ENCODE data around the gene FGF6.

The FGF6 gene

DNA sequence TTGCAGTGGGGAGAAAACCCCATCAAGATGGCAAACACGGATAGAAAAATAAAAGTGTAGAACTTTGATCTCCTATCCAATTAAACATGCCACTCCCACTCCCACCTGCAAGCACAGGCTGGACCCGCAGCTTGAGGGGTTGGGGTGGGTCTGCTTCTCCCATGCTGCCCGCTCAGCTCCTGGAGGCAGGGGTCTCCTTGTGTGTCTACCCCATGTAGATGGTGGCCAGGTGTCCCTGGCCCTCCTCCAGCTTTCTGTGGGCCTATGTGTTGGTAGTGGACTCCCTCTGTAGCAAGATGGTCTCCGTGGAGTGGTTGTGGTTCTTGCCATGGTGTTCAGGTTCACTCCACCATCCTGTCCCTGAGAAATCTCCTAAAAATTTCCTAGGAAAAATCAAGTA lies 42.6 kb downstream of the FGF6 start:
- DNase-seq (ENCODE audit: low spot score), result no peak
- in situ Hi-C loops (cut with MboI; ENCODE audit: low pct_unique_long_range_greater_than_20kb, low sequenced_read_pairs, unreplicated experiment), result no loop called here
- TF ChIP-seq, protein P1, sequence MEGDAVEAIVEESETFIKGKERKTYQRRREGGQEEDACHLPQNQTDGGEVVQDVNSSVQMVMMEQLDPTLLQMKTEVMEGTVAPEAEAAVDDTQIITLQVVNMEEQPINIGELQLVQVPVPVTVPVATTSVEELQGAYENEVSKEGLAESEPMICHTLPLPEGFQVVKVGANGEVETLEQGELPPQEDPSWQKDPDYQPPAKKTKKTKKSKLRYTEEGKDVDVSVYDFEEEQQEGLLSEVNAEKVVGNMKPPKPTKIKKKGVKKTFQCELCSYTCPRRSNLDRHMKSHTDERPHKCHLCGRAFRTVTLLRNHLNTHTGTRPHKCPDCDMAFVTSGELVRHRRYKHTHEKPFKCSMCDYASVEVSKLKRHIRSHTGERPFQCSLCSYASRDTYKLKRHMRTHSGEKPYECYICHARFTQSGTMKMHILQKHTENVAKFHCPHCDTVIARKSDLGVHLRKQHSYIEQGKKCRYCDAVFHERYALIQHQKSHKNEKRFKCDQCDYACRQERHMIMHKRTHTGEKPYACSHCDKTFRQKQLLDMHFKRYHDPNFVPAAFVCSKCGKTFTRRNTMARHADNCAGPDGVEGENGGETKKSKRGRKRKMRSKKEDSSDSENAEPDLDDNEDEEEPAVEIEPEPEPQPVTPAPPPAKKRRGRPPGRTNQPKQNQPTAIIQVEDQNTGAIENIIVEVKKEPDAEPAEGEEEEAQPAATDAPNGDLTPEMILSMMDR (IDR thresholded peaks at IDR 0.05; ENCODE audit: extremely low read depth, insufficient read depth, missing control alignments), result no peak

DNA sequence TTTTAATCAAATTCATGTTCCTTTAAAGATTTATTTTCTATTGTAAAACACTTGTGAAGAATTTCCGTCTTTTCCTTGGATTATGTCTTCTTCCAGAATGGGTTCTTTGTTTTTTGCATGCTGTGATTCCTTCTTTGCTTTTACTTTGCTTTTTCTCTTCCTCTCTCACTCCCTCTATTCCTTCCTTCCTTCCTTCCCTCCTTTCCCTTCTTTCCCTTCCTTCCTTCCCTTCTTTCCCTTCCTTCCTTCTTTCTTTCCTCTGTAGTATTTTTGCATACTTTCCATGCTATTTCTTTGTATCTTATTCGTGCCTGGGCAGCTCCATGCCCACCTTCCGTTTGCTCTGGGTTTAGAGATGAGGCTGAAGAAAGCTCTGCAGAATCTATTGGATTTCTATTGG lies 44.5 kb downstream of the FGF6 start:
- in situ Hi-C loops (cut with MboI; ENCODE audit: low pct_unique_long_range_greater_than_20kb, low sequenced_read_pairs, unreplicated experiment), result no loop called here
- TF ChIP-seq, protein P1 (IDR thresholded peaks at IDR 0.05; ENCODE audit: extremely low read depth, insufficient read depth, missing control alignments), result no peak
- no peak for DNase-seq (ENCODE audit: low spot score)

DNA sequence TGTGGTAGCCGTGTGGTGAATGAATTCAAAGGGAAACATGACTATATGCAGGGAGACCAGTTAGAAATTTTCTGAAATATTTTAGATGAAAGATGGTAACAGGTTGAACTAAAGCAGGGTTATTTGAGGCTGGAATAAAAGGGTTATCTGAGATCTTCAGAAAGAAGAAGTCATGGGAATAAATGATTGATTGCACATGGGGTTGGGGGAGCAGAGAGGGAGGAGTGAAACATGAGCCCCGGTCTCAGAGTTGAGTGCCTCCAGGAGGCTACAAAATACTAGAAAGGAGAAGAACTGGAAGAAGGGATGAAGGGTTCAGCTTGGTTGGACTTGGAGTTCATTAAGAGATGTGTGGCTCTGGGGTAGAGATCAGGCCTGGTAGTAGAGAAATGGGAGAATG lies 49.8 kb downstream of the FGF6 start:
- DNase-seq (ENCODE audit: low spot score), result no peak
- TF ChIP-seq, protein P1 (IDR thresholded peaks at IDR 0.05; ENCODE audit: extremely low read depth, insufficient read depth, missing control alignments), result no peak
- in situ Hi-C loops (cut with MboI; ENCODE audit: low pct_unique_long_range_greater_than_20kb, low sequenced_read_pairs, unreplicated experiment), result no loop called here

DNA sequence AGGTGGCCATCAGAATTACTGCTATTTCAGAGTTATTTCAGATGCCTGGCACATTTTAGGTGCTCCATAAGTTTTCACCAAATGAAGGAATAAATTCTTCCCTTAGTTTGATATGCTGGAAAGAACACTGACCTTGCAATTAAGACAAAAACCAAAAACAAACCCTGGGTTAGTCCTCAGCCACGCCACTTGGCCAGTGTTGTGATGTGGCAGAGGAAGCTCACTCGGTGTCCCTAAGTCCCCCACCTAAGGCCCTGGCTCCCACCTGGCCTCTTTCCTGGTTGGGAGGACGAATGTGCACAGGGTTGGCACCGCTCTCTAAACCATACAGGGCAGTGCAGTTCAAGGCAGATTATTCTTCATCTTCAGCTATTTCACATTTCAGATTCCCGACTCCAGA lies 52.4 kb downstream of the FGF6 start:
- in situ Hi-C loops (cut with MboI; ENCODE audit: low pct_unique_long_range_greater_than_20kb, low sequenced_read_pairs, unreplicated experiment), result no loop called here
- TF ChIP-seq, protein P1 (IDR thresholded peaks at IDR 0.05; ENCODE audit: extremely low read depth, insufficient read depth, missing control alignments), result no peak
- no peak for DNase-seq (ENCODE audit: low spot score)

DNA sequence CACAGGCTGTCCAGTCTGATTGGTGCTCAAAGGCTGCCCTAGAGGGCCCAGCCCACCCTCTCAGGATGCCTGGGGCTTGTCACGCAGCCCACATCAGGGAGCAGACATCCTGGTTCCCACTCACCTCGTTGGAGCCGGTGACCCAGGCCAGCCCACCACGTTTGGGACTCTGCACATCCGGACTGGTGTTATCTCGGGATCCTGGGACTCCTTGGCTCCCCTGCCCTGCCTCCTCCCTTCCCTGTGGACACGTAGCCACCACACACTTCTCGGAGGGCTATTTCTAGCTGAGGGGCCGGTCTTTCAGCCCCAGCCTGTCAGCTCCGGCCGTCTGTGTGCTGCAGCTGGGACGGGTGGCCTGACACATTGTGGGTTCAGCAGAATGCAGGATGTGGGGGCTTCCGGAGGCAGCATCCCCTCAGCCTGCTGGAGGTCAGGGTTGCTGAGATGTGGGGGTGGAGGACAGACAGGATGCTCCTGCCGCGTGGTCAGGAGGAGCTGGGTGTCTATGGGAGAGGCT lies 53.3 kb downstream of the FGF6 start:
- TF ChIP-seq, protein P1 (IDR thresholded peaks at IDR 0.05; ENCODE audit: extremely low read depth, insufficient read depth, missing control alignments), result no peak
- DNase-seq (ENCODE audit: low spot score), result no peak
- in situ Hi-C loops (cut with MboI; ENCODE audit: low pct_unique_long_range_greater_than_20kb, low sequenced_read_pairs, unreplicated experiment), result no loop called here

DNA sequence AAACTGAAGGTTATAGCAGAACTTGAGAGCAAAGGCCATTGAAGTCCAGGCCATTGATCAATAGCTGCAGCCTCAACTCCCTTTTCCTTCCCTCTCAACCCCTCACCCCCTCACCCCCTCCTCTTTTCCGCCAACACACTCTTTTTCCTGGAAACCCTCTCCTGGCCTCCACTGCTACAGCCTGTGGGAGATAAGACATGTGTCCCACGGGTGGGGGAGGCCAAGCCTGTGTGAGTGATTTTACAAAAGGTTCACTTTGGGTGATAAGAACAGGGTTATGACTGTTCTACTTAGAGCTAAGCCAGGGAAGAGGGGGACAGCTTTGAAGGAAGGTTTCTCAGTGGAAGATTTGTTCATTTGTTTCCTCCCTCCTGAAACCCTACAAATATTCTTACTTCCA lies 57.0 kb downstream of the FGF6 start:
- in situ Hi-C loops (cut with MboI; ENCODE audit: low pct_unique_long_range_greater_than_20kb, low sequenced_read_pairs, unreplicated experiment), result no loop called here
- TF ChIP-seq, protein P1 (IDR thresholded peaks at IDR 0.05; ENCODE audit: extremely low read depth, insufficient read depth, missing control alignments), result no peak
- no peak for DNase-seq (ENCODE audit: low spot score)

DNA sequence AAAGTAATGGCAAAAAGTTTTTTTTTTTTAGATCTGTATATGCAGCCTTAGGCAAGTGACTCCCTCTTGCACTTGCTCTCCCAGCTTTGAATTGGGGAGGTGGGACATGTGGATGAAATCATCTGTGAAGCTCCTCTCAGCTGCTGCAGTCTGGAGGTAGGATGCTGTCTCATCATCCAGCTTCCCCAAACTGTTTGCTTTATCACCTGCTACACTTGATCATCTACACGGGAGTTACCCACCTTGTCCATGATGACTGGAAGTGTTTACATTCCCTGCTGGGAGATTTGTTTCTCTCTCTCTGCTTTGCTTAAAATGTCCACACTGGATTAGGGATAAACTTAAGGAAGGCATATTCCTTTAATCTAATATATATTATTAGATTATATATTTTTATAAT lies 57.6 kb downstream of the FGF6 start:
- TF ChIP-seq, protein P1 (IDR thresholded peaks at IDR 0.05; ENCODE audit: extremely low read depth, insufficient read depth, missing control alignments), result no peak
- no peak for DNase-seq (ENCODE audit: low spot score)
- in situ Hi-C loops (cut with MboI; ENCODE audit: low pct_unique_long_range_greater_than_20kb, low sequenced_read_pairs, unreplicated experiment), result no loop called here
